Activated CD4-positive, alpha-beta T cell treated with anti-CD3 and anti-CD28 coated beads, Interleukin-2, amount 50 U/mL, for 1 hour (primary cell): ENCODE measurements around the gene NGB.
"Not testable (repeated sequence)": the region's sequence is repeated elsewhere in the genome, so short reads cannot be mapped to it uniquely, and the experiment has no call there.

Experiments
- DNase-seq: peaks from one replicate; pipeline ENCODE4 v3.0.0-alpha.2; 2020

NGB gene

DNA sequence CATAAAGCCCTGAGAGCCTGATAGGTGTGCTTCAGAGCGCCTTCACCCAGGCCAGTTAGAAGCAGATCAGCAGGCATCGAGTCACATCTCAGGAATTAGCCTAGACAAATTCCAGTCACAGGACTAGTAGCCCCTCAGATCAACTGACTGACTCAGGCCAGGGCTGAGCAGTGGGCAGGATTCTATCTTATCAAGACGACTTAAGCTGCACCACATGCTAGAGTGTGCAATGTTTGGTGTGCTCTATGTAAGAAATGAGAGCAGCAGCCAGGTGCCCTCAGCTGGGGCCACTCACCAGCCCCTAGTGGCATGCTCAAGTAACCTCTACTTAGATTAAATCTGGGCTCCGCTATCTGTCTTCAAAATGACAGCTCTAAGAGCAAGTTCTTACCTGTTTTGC is 19.7 kb upstream of the NGB start:
- no peak for DNase-seq

DNA sequence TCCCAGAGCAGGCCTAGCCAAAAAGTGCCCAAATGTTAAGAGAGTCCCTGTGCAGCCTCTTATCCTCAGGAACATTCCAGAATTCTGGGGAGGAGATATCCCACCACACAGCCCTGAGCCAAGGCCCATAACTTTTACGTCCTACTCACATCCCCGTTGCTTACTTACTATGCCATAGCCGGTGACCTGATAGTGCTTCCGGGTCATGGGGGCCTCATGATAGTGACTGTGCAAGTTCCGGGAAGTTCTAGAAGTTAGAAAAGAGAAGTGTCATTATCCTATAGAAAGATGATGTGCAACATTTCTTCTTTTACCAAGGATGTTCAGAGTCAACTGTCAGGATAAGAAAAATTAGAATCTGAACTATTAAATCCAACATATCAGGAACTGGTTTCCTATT is 15.6 kb upstream of the NGB start:
- DNase-seq, result no peak

DNA sequence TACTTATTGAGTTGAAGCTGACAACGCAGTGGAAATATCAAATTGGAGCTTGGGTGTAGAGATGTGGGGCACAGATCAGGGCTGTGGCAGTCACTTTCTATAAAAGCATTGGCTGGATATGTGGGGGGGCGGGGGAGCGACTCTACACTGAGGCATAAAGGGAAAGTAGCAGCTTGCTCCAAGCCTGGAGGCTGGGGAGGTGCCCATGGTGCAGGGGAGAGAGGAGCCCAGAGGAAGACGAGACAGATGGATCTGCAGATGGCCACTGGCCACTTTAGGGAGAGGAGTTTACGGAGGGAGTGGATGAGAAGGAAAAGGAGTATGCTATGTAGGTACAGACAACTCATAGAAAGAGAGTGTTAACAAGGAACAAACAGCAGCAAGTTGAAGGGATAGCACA is 13.5 kb upstream of the NGB start:
- DNase-seq, result no peak

DNA sequence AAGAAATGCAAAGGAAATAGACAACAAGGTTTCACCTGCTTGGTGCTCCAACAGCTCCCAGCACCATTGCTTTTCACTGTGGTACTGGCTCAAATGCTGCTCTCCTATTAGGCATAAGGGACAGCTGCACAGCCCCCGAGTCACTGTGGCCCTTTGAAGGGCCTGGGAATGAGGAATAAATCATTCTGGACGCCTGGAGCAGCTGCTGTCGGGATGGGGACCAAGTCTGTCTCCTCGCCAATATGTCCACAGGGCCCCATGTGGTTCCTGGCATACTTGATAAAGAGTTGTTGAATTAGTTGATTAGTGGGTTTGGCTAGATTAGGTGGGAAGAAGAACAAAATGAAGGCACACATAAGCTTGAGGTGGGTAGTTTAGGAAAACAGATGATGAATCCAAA is 13.1 kb upstream of the NGB start:
- DNase-seq, result no peak

DNA sequence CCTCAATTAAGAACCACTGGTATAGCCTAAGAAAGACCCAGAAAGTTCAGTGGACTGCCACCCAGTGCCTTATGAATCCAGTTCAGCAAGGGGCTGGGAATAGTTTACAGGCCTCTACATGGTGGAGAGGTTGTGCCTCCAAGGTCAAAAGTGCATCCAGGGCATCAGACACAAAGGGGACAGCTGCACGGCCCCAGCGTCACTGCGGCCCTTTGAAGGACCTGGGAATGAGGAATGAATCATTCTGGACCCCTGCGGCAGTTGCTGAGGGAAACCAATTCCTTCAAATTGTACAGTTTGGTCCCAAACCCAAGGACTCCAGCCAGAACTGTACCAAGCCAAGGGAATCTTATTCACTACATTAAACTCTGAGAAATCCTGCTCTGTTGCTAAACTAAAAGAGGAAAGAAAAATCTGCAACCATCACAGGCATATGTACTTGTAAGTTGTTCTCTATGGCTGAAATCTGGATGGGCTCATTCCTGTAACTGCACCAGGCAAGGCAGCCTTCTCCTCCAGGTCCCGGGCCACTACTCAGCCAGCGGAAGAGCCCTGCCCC is 10.9 kb upstream of the NGB start:
- DNase-seq, result no peak

DNA sequence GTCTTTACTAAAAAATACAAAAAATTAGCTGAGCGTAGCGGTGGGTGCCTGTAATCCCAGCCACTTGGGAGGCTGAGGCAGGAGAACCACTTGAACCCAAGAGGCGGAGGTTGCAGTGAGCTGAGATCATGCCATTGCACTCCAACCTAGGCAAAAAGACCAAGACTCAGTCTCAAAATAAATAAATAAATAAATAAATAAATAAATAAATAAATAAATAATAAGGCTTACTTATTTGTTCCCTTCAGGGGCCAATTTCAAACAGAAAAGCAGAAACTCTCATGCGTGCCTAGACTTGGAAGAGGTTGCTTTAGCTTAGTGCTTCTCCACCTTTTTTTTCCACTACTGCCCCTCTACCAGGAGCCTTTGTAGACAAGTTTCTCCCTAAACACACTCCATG is 9.9 kb upstream of the NGB start:
- not testable (repeated sequence) for DNase-seq

DNA sequence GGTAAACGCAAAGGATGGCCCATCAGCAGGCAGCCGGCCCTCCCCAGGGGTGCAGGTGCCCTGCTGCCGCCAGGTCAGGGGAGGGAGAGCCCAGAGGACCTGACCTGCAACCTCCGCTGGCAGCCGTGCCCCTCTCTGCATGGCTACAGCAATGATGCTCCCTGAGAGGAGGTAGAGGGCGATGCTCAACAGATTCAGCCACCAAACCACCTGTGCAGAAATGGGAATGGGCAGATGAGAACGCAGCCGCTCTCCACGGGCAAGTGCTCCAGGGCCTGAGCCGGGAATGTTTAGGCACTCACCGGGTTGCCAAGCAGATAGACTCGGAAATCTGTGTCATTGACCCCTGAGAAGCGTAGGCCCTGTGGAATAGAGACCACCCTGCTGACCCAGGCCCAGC is 8.7 kb upstream of the NGB start:
- DNase-seq, result no peak

DNA sequence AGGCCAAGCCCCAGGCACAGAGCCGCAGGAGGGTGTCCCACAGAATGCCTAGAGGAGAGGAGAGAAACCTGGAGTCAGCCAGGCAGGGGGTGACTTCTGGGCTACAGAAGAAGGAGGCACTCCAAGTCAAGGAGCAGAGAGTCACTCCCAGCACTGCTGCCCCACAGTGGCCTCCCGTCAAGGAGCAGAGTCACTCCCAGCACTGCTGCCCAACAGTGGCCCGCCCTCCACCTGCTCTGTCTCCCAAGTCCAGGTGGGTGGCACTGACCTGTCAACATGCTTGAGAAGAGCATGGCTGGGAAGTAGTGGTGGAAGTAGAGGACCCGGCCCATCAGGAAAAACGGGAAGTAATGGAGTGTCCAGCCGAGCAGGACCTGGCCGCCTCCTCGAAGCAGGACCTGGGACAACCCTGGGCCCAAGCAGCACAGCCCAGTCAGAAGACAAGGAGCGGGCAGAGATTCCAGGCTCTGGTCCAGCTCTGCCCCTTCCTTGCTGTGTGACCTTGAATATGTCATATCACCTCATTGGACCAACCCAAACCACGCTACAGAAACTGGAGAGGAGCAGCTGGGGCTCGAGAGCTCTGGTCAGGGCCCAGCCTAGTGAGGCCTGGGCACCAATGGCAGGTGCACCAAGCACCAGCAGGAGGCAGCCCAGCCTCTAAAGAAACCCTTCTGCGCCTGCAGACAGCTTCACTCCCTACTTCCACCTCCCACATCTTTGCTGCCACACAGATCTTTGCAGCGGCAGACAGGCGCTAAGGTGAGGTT is 7.6 kb upstream of the NGB start:
- DNase-seq, result no peak

DNA sequence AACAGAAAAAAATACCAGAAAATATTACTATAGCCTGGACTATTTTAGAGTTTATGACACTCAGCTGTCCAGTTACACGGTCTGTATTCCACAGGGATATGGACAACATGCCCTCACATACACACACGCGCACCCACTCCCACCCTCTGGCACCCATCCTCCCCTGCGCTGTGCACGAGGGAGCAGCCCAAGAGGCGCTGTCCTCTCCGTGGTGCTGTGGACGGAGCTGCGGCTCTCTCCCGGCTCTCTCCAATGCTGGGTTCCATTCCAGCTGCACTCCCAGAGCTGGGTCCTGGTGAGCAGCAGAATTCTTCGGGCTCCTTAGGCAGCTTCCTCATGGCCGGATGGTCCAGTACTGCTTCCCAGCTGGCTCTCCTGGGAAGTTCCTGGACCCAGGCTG is 6.0 kb upstream of the NGB start:
- DNase-seq, result no peak

DNA sequence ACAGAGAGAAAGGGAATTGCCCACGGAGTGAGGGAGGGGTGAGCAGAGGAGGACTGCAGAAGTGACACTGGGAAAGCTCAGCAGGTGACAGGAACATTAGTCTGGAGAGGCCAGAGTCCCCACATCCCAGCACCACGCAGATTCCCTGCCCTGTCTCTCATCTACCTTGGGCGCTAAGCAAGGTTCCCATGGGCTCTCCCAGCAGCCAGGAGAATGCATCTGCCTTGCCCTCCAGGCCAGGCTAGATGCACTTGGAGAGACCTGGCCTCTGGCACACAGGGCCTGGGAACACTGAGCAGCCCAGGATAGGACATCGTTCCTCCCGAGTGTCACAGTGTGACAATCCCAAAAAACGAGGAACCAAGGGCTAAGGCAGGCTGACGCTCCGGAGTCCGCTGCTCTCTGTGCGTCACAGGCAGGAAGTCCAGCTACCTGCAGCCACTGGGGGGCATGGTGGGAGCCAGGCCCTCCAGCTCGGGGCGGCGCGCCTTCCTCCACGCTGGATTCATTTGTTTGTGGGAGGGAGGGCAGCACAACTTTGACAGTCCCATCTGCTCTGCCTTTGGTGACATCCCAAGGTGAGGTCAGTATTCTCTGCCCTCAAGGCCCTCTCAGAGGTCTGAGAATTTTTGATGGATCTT is 5.4 kb upstream of the NGB start:
- DNase-seq, result no peak

DNA sequence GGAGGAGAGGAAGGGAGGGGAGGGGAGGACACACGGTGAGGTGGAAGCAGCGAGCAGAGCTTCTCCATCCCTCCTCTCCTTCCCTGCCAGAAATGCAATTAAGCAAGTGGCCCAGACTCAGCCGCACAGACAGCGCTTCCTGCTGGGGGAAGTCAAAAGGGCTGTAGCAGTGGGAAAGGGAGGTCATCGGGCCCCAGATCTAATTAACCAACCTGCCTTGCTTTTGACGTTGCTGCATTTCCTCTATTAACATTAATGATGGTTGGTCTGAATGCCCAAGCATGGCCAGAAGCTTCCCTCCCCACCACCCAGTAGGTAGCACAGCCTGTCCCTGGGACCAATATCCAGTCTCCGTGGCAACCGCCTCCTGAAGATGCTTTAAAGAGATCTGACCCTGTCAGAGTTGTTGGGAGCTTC is 4.6 kb upstream of the NGB start:
- DNase-seq, result no peak

DNA sequence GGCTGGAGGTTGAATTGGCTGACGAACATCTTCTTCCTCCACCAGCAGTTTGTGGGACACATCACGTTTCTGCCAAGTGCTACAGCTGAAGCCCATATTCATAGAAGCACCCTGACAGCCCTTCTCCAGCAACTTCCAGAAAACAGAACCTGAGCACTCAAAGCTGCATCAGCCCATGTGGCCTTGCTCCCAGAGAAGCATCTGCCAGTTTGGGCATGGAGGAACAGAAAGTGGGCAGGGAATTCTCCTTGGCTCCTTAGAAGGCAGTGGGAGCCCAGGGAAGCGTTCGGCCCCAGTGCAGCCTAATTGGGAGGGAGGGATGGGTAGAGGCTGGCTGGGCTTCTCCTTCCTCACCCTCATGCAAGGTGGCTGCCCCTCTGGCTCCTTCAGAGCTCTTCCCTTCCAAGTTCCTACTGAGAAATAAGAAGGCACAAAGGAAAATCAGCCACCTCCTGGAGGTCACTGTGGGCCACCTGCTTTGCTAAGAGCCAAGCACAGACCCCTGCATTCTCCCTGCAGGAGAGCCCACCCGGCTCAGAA is 4.1 kb upstream of the NGB start:
- DNase-seq, result no peak

DNA sequence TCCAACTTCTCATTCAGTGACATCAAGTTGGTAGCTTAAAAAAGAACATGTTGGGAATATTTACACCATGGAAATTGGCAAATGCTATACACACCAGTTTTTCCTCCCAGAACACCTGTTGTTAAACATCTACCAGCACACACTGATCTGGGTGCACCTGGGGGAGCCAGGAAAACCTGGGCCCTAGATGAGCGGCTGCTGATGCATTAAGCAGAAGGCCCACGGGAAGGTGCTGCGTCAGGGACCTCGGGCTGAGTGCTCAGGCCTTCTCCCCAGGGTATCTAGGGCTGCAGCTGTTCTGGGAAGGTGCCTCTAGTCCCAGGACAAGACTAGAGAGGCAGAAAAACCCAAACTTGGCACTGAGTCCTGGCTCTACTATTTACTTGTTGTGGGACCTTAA is 2.8 kb upstream of the NGB start:
- no peak for DNase-seq

DNA sequence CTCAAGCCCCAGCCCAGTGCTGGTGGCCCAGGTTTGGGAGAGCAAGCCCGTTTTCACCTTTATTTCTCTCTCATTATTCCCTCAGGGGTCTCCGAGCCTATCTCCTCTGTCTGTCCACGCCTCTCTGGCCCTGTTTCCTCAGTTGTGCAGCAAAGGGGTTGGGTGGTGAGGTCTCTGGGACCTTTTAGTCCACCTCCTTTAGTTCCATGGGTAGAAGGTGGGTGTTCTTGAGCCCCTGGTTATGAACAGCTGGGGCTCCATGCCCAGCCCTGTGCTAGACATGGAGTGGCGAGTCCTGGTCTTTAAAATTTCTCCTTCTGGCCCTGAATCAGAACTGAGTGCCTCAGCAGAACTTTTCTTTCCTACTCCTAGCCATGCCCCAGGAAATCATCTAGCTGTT is 1.3 kb upstream of the NGB start:
- DNase-seq, result no peak

DNA sequence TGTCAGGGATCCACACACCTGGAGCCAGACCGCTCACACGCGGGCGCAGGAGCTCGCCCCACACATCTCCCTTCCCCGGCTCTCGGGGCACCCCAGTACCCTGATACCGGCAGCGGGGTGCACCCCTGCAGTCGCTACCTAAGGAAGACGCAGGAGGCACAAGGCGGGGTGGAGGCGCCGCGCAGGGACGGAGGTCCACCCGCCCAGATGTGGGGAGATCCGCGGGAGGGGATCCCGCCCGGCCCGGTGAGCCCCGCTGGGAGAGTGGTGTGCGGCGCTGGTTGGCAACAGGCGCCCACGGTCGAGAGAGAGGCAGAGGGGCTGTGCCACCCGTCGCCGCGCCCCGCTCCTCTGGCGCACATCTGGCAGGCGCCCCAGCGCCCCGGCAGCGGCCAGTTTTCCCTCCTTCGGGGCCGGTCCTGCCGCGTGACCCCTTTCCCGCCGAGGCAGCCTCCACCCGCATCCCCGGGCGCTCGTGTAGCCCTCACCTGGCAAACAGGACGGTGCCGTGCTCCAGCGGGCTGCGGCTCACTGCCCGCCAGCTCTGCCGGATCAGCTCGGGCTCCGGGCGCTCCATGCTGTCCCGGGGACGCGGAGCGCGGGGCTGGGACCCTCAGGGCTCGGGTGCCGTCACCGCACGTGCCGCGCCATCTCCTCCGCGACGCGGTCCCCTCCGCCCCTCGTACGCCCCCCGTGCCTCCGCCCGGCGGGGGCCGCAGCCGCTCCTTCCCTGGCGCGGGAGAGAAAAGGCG is 469 bp downstream of the NGB start:
- no peak for DNase-seq

DNA sequence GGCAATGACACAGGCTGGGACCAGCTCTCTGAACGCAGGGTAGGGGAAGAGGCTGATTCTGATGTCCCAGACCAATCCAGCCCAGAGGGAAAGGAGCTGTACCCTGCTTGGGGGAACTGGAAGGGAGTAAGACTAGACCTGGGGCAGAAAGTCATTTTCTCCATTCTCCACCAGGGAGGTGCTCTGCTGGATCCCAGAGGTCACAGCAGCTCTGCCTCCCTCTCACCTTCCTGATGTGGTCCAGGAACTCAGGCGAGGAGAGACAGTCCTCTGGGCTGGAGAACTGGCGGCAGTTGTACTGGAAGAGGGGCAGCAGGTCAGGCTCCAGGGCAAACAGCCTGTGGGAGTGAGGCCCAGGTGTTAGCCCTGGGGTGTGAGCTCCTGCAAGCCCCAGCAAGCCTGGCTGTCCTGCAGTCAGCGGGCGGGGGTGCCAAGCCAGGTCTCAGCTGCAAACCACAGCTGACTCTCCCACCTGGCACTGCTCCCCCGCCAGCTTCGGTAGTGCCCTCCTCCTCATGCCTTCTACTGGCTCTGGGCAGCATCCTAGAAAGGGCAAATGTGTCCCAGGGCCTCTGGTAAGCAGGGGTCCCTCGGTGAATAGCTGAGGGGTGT is 1.9 kb downstream of the NGB start:
- DNase-seq, result no peak

DNA sequence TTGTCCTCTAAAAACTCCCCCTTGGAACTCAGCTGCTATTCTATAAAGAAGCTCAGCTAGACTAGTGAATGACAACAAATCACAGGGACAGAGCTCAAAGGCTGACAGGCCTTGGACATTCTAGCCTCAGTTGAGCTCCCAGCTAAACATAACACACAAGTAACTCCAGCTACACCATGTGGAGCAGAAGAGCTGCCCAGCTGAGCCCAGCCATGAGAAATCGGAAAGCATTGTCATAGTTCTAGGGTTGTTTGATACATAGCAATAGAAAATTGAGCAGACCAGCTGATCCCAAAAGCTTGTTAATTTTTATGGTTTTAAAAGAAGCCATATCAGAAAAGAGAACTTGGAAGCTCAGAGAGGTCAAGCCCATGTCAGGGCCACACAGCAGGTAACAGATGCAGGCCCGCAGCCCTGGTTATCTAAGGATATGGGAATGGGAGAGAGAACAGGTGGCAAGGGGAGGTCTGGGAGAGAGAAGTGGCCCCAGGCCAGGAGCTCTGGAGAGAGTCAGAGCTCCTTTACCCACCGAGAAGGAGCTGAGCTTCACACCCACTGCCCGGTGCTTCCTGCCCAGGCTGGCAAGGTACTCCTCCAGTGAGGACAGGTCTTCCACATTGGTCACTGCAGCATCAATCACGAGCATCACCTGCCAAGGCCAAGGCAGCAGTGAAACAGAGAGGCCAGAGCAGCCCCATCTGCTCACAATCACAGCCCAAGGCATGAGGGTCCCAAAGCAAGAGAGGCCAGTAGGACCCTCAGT is 2.9 kb downstream of the NGB start:
- DNase-seq, result no peak

DNA sequence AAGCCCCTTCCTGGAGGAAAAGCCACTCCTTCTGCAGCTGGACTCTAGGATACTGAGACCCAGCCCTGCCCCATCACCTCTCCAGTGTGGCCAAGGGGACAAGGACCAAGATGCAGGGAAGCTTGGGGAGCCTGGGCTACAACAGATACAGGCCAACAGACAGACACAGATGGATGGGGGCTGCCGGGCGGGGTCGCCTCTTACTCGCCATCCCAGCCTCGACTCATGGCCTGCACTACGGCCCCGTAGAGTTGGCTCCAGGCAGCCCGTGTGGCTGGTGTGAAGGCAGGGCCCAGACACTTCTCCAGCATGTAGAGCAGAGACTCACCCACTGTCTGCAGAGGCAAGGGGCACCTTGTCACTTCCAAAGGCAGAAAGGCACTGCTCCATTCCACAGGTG is 4.7 kb downstream of the NGB start:
- no peak for DNase-seq

DNA sequence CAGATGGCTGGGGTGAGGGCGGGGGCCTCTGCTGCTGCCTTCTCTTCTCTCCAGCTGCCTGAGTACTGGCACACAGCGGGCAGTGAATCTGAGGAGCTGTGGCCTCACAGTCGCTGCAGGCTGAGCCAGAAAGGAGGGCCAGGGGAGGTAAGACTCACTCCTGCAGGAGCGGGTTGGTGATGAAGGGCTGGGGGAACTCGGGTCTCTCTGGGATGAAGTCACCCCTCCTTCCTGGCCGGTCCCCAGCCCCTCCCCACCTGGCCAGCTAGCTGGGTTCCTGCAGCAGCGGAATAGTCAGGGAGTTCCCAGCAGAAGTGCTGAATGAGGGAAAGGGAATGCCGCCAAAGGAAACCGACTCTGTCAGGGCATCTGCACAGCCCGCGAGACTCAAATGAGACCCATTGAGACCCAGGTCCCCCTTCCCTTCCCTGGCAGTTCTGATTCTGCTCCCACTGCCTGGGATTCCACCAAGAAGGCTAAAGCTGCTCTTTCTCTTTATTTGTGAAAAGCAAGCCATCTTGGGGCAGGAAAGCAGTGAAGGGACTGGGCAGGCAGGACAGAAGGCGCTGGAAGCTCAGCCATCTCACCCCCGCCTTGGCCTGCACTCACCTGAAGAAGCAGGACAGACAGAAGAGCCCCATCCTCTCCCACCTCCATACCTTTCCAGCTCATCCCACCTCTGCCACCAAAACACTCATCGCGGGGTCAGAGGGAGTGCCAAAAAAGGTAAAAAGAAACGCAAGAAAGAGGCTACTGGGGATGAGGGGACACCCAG is 5.3 kb downstream of the NGB start:
- no peak for DNase-seq

DNA sequence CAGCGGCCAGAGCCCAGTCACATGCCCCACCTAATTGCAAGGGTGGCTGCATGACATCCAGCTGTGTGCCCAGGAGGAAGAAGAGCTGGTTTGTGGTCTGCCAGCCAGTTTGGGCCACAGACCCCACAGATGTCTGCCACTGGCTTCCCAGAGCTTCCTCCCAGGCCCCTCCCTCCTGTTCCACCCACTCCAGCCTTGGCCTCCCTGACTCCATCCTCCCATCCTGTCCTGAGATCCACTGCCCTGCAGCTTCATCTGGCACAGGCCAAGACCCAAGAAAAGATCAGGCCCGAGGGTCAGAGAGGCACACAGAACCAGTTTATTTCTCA is 5.9 kb downstream of the NGB start:
- no peak for DNase-seq

DNA sequence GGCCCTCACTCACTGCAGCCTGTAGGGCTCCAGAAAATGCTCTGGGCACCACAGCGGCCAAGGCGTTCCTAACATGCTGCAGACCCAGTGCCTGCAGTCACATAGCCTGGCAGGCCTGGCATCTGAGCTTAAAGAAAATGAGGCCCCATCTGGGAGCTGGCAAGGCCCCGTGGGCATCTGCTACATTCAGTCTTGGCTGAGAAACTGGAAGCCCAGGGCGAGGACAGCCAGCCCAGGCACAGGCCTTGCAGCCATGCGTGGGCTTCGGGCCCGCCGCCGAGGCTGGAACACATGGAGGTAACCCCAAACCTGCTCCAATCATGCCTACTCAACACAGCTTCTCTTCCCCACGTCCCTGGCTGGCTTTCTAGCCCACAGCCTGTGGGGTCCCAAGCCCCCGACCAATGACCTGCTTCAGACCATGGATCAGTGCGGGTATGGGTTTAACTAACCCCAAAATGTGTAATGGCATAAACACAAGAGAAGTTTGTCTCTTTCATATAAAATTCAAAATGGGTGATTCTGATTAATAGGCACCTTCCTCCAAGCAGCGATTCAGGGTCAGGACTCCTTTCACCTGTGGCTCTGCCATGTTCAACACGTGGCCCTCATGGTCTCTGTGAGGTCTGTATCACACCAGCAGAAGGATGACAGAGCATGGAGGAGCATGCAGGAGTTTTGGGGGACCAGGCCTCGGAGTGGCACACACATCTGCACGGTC is 6.4 kb downstream of the NGB start:
- no peak for DNase-seq
